Esophagus muscularis mucosa (tissue), 4 donors: ENCODE data around the gene MAP7. TPM values are rescaled to one million over a fixed set of nuclear protein-coding genes. Genes with fewer than 3 reads are reported as not detected.

ENCODE experiments used
- DNase-seq: peaks from one replicate; pipeline ENCODE4 v3.0.0-alpha.2; 2017; ENCODE audit errors: extremely low spot score
- H3K27ac ChIP-seq, 4 donors: fragments of 200-600 bp; sonication (generic); replicated peaks in 1 of 4; 1 replicate in 3 of 4; 2 replicates in 1 of 4; pipeline ENCODE4 v1.5.1; 2016 to 2019; ENCODE audit warnings: mild to moderate bottlenecking in 1 of 4
- H3K27me3 ChIP-seq, 4 donors: fragments of 200-600 bp; sonication (generic); one replicate each; pipeline versions ENCODE4 v1.5.1 to v1.6.0; 2016 to 2019
- H3K36me3 ChIP-seq, 4 donors: fragments of 200-600 bp; sonication (generic); one replicate each; pipeline ENCODE4 v1.5.1; 2016 to 2019
- H3K4me1 ChIP-seq, 4 donors: fragments of 200-600 bp; sonication (generic); one replicate each; pipeline ENCODE4 v1.5.1; 2016 to 2019
- H3K4me3 ChIP-seq, 4 donors: fragments of 200-600 bp; sonication (generic); 1 replicate in 2 of 4; 2 replicates in 2 of 4; pipeline ENCODE4 v1.5.1; 2016 to 2019; ENCODE audit warnings: mild to moderate bottlenecking in 4 of 4, moderate library complexity in 1 of 4
- H3K9me3 ChIP-seq, 4 donors: fragments of 200-600 bp; sonication (generic); 1 replicate in 3 of 4; 2 replicates in 1 of 4; pipeline ENCODE4 v1.5.1; 2016 to 2019
- EP300 ChIP-seq: sonication (generic); formaldehyde crosslinking; IDR thresholded peaks from one replicate; pipeline ENCODE4 v1.6.1; 2017; ENCODE audit warnings: antibody characterized with exemption
- POLR2A ChIP-seq: fragments of 450-650 bp; IDR thresholded peaks from one replicate; pipeline ENCODE4 v1.6.1; 2017; ENCODE audit warnings: antibody characterized with exemption, moderate library complexity, mild to moderate bottlenecking, low read depth
- POLR2AphosphoS5 ChIP-seq, 2 donors: sonication (generic); formaldehyde crosslinking; IDR thresholded peaks; one replicate each; pipeline ENCODE4 v1.6.1; 2017; ENCODE audit warnings: antibody characterized with exemption in 2 of 2
- WGBS: methylation state at CpG from one replicate; pipeline ENCODE4 v1.1.5; 2018; 5-methylcytosine and 5-hydroxymethylcytosine counted together
- intact Hi-C: fragments of 100-400 bp; cut with DNase I; formaldehyde crosslinking; loops from one replicate; pipeline ENCODE4 v1.15.1; 2023
- total RNA-seq, 4 donors: library from RNA; depleted of rRNA; stranded (reverse); fragments of >200 nt; gene quantifications; one replicate each; pipeline versions ENCODE4 v1.1.0 to v1.2.1, GENCODE V29; 2016
- TF ChIP-seq, protein P1 (sequence below), 3 experiments: fragments of 200-600 bp in 2 of 3; fragments of 450-650 bp in 1 of 3; sonication (generic) in 2 of 3; IDR thresholded peaks; one replicate each; pipeline ENCODE4 v1.5.1; 2017 to 2019; ENCODE audit warnings: antibody characterized with exemption in 3 of 3, mild to moderate bottlenecking in 2 of 3, moderate library complexity in 1 of 3

The MAP7 gene
- total RNA-seq, 4 donors from 2014 or later, result 1.7 to 2.9 (median 2.0) TPM

DNA sequence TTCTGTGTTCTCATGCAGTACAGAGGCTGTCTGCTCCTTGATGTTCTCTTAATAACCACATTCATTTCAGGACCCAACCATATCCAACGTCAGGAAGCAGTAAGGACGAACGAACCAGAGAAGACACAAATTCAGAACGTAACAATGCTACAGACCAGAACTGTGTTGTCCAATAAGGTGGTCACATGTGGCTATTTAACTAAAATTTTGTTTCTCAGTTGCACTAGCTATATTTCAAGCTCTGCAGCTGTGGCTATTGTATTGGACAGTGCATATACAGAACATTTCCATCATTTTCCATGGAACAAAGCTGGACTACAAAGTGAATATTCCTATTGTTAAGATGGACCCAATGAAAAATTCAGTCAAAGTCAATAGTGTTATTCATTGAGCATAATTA lies 27.0 kb downstream of the MAP7 start:
- intact Hi-C loops, result no loop called here
- no peaks in the 10 kb centered on the region for H3K27me3 ChIP-seq
- TF ChIP-seq POLR2AphosphoS5 (IDR thresholded peaks at IDR 0.05), result no peak
- TF ChIP-seq, protein P1, sequence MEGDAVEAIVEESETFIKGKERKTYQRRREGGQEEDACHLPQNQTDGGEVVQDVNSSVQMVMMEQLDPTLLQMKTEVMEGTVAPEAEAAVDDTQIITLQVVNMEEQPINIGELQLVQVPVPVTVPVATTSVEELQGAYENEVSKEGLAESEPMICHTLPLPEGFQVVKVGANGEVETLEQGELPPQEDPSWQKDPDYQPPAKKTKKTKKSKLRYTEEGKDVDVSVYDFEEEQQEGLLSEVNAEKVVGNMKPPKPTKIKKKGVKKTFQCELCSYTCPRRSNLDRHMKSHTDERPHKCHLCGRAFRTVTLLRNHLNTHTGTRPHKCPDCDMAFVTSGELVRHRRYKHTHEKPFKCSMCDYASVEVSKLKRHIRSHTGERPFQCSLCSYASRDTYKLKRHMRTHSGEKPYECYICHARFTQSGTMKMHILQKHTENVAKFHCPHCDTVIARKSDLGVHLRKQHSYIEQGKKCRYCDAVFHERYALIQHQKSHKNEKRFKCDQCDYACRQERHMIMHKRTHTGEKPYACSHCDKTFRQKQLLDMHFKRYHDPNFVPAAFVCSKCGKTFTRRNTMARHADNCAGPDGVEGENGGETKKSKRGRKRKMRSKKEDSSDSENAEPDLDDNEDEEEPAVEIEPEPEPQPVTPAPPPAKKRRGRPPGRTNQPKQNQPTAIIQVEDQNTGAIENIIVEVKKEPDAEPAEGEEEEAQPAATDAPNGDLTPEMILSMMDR (IDR thresholded peaks at IDR 0.05), result no peak
- no peak for TF ChIP-seq EP300
- no peak for TF ChIP-seq POLR2A
- H3K27ac ChIP-seq, result no peak overlapping the region
- H3K4me1 ChIP-seq, result peaks cover 0 to 13% (median 10%) of the 10 kb centered on the region in 4 donors
- H3K36me3 ChIP-seq, result no peaks in the 10 kb centered on the region
- no peak for DNase-seq
- no peaks in the 10 kb centered on the region for H3K9me3 ChIP-seq
- H3K4me3 ChIP-seq, result no peak overlapping the region
- WGBS, result 91% methylated on average over 4 of the region's 4 CpGs

DNA sequence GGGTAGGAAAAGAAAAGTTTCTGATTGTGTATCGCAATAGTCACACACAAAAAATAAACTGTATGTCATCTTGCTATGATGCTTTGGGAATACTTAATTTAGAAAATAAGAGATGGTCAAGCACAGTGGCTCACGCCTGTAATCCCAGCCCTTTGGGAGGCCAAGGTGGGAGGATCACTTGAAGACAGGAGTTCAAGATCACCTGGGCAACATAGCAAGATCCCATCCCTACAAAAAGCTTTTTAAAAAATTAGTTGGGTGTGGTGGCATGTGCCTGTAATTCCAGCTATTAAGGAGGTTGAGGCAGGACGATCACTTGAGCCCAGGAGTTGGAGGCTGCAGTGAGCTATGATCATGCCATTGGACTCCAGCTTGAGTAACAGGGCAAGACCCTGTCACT lies 27.6 kb downstream of the MAP7 start:
- intact Hi-C loops, result no loop called here
- Histone ChIP-seq H3K4me1 (peaks cover 0 to 13% (median 10%) of the 10 kb centered on the region in 4 donors), H3K9me3 (no peaks in the 10 kb centered on the region), H3K4me3 (no peak overlapping the region), H3K27me3 (no peaks in the 10 kb centered on the region), H3K36me3 (no peaks in the 10 kb centered on the region), H3K27ac (no peak overlapping the region)
- 94% methylated on average over 3 of the region's 3 CpGs for WGBS
- DNase-seq, result no peak
- TF ChIP-seq, protein P1 (IDR thresholded peaks at IDR 0.05), result no peak
- TF ChIP-seq EP300 (no peak), POLR2A (no peak)

DNA sequence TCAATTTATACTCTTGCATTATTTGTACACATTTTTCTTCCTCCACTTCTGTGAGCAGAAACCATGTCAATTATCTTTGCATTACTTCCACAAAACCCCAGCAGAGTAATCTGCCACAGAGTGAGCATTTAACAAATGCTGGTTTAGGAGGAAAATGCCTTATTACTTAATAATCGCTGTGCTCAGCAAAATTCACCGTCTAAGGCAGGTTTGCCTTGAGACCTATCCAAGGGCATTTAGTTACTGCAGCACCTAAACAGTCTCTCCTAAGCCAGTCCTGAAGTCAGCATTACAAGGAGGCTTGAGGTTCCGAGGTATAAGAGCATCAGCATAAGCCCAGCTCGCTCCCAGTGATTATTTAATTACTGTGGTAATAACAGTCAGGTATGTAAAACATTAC lies 28.3 kb downstream of the MAP7 start:
- no peak for DNase-seq
- TF ChIP-seq, protein P1 (IDR thresholded peaks at IDR 0.05), result no peak
- TF ChIP-seq EP300 (no peak), POLR2A (no peak), POLR2AphosphoS5 (IDR thresholded peaks at IDR 0.05) (no peak)
- no peaks in the 10 kb centered on the region for H3K9me3 ChIP-seq

DNA sequence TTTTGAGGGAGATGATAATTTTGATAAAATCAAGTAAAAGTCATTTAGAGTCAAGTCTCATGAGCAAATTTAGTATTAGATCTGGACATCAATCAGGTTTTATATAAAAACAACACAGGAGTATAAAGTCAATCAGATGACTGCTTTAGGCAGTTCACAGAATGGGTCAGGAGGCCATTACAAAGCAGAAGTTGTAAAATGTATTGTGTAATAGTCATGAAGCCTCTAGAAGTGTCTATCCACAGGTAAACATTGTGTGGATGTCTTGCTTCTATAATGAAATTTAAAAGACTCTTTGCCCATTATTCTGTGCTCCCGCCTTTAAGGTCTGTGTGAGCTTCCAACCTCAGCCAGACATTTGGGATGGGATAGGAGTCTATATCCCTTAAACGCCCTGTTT lies 28.8 kb downstream of the MAP7 start:
- DNase-seq, result no peak
- no peaks in the 10 kb centered on the region for H3K9me3 ChIP-seq
- no peak overlapping the region for H3K27ac ChIP-seq
- no peaks in the 10 kb centered on the region for H3K36me3 ChIP-seq
- peaks cover 0 to 7% (median 4%) of the 10 kb centered on the region in 4 donors for H3K4me1 ChIP-seq
- H3K4me3 ChIP-seq, result no peak overlapping the region
- intact Hi-C loops, result no loop called here
- no peaks in the 10 kb centered on the region for H3K27me3 ChIP-seq
- TF ChIP-seq POLR2A (no peak), EP300 (no peak), POLR2AphosphoS5 (IDR thresholded peaks at IDR 0.05) (no peak)
- TF ChIP-seq, protein P1 (IDR thresholded peaks at IDR 0.05), result no peak
- WGBS, result 64% methylated on average over 2 of the region's 2 CpGs

More for the DNA sequence above, 28.3 kb downstream of the MAP7 start:
- 81% methylated on average over 4 of the region's 4 CpGs for WGBS
- H3K4me1 ChIP-seq, result peaks cover 0 to 12% (median 9%) of the 10 kb centered on the region in 4 donors
- no peaks in the 10 kb centered on the region for H3K27me3 ChIP-seq
- no peaks in the 10 kb centered on the region for H3K36me3 ChIP-seq
- no peak overlapping the region for H3K27ac ChIP-seq
- intact Hi-C loops, result no loop called here
- H3K4me3 ChIP-seq, result no peak overlapping the region

DNA sequence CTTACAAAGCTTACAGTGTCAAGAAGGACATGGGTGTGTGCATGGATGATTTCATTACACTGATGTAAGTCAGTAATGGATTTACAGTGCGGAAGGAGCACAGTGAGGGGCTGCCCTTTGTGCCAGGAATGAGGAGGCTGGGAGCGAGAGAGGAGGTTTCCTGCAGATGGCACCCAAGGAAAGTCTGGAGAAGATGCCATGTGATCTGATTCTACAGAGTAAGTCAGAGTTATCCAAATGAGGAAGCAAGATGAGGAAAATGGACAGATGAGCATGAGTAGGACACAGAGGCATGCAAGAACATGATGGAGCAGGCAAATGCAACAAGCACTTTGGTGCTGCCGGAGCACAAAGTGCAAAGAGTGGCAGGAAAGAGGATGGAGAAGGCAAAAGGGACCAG lies 29.7 kb downstream of the MAP7 start:
- no peaks in the 10 kb centered on the region for H3K36me3 ChIP-seq
- intact Hi-C loops, result no loop called here
- no peak overlapping the region for H3K27ac ChIP-seq
- H3K4me1 ChIP-seq, result no peaks in the 10 kb centered on the region
- no peaks in the 10 kb centered on the region for H3K27me3 ChIP-seq
- TF ChIP-seq POLR2A, result no peak
- H3K9me3 ChIP-seq, result no peaks in the 10 kb centered on the region
- peak; percentile 37 for DNase-seq
- H3K4me3 ChIP-seq, result no peak overlapping the region
- 90% methylated on average over 3 of the region's 3 CpGs for WGBS
